ENCODE results near the gene OPN3.

The OPN3 gene

GRCh38 chr1:241622669-241623068 lies 17.5 kb downstream of the OPN3 start:
- DNase-seq, result no peak
- H3K9me3 Mint-ChIP-seq, result no peaks in the 10 kb centered on the region
- no peaks in the 10 kb centered on the region for H3K27me3 Mint-ChIP-seq (ENCODE audit: low read depth, poor library complexity)
- no peak overlapping the region for H3K4me3 Mint-ChIP-seq
- H3K27ac Mint-ChIP-seq, result no peak overlapping the region
- no peaks in the 10 kb centered on the region for H3K4me1 Mint-ChIP-seq
- peaks cover 16% of the 10 kb centered on the region for H3K36me3 Mint-ChIP-seq (ENCODE audit: low read depth)
- TF ChIP-seq, protein P1, sequence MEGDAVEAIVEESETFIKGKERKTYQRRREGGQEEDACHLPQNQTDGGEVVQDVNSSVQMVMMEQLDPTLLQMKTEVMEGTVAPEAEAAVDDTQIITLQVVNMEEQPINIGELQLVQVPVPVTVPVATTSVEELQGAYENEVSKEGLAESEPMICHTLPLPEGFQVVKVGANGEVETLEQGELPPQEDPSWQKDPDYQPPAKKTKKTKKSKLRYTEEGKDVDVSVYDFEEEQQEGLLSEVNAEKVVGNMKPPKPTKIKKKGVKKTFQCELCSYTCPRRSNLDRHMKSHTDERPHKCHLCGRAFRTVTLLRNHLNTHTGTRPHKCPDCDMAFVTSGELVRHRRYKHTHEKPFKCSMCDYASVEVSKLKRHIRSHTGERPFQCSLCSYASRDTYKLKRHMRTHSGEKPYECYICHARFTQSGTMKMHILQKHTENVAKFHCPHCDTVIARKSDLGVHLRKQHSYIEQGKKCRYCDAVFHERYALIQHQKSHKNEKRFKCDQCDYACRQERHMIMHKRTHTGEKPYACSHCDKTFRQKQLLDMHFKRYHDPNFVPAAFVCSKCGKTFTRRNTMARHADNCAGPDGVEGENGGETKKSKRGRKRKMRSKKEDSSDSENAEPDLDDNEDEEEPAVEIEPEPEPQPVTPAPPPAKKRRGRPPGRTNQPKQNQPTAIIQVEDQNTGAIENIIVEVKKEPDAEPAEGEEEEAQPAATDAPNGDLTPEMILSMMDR (IDR thresholded peaks at IDR 0.05), result no peak

DNA sequence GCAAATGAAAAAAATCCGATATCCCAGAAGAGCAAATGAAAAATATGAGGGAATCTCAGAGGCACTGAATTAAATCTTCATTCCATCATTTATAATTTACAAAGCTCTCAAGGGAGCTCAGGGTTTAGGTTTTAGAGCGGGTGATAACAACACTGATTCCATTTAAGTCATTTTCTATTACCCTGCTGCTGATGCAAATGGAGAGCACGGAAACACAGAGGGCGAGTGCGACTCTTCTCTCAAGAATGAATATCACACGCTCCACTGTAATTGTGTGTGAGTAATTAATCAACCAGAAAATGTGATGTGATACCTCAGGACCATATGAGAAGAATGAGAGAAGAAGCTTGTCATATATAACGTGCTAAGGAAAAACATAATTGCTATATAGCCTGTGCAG lies 22.7 kb downstream of the OPN3 start:
- DNase-seq, result no peak
- TF ChIP-seq, protein P1 (IDR thresholded peaks at IDR 0.05), result no peak
- H3K4me1 Mint-ChIP-seq, result no peaks in the 10 kb centered on the region
- no peak overlapping the region for H3K4me3 Mint-ChIP-seq
- no peaks in the 10 kb centered on the region for H3K9me3 Mint-ChIP-seq
- H3K27me3 Mint-ChIP-seq (ENCODE audit: low read depth, poor library complexity), result no peaks in the 10 kb centered on the region
- H3K36me3 Mint-ChIP-seq (ENCODE audit: low read depth), result peaks cover 13% of the 10 kb centered on the region
- H3K27ac Mint-ChIP-seq, result no peak overlapping the region

- Mint-ChIP-seq H3K9me3 (no peaks in the 10 kb centered on the region), H3K27me3 (ENCODE audit: low read depth, poor library complexity) (no peaks in the 10 kb centered on the region), H3K4me3 (no peak overlapping the region), H3K27ac (peak overlapping the region; percentile 81), H3K4me1 (no peaks in the 10 kb centered on the region), H3K36me3 (ENCODE audit: low read depth) (no peaks in the 10 kb centered on the region)
- TF ChIP-seq, protein P1 (IDR thresholded peaks at IDR 0.05), result no peak
- DNase-seq, result no peak
These were observed 24.9 kb downstream of the OPN3 start for GRCh38 chr1:241615043-241615974.

DNA sequence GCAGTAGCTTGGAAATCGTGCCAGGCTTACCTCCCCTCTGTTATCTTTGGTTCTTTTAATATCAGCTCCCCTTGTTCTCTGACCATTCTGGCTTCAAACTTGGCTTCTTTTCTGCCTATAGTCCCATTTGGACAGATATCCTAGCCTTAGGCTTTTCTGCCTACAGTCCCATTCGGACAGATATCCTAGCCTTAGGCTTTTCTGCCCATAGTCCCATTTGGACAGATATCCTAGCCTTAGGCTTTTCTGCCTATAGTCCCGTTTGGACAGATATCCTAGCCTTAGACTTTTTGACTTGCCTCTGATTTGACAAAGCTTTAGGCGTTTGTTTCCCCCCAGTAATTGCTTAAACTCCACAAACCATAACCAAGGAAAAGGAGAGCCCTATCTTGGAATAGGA lies 25.6 kb downstream of the OPN3 start:
- no peak for DNase-seq

GRCh38 chr1:241614144-241614543 lies 26.0 kb downstream of the OPN3 start:
- no peaks in the 10 kb centered on the region for H3K36me3 Mint-ChIP-seq (ENCODE audit: low read depth)
- DNase-seq, result no peak
- H3K4me3 Mint-ChIP-seq, result no peak overlapping the region
- no peak overlapping the region for H3K27ac Mint-ChIP-seq
- TF ChIP-seq, protein P1 (IDR thresholded peaks at IDR 0.05), result no peak
- no peaks in the 10 kb centered on the region for H3K27me3 Mint-ChIP-seq (ENCODE audit: low read depth, poor library complexity)
- no peaks in the 10 kb centered on the region for H3K4me1 Mint-ChIP-seq
- no peaks in the 10 kb centered on the region for H3K9me3 Mint-ChIP-seq

More for the DNA sequence above, 25.6 kb downstream of the OPN3 start:
- H3K27ac Mint-ChIP-seq, result no peak overlapping the region
- no peak overlapping the region for H3K4me3 Mint-ChIP-seq
- no peaks in the 10 kb centered on the region for H3K4me1 Mint-ChIP-seq
- no peaks in the 10 kb centered on the region for H3K27me3 Mint-ChIP-seq (ENCODE audit: low read depth, poor library complexity)
- no peaks in the 10 kb centered on the region for H3K36me3 Mint-ChIP-seq (ENCODE audit: low read depth)
- no peaks in the 10 kb centered on the region for H3K9me3 Mint-ChIP-seq
- TF ChIP-seq, protein P1 (IDR thresholded peaks at IDR 0.05), result no peak

Measured in nephron progenitor cell (in vitro differentiated cells).